GM23248 (cell line): ENCODE results near the gene PPP1R37.

ENCODE experiments used
- EZH2 ChIP-seq: fragments of 200-600 bp; sonication (generic); IDR thresholded peaks from 2 replicates; pipeline ENCODE4 v1.6.1; 2018; ENCODE audit warnings: antibody characterized with exemption, mild to moderate bottlenecking; ENCODE audit not compliant: insufficient read depth, poor library complexity, severe bottlenecking
- EZH2phosphoT487 ChIP-seq: fragments of 200-600 bp; sonication (generic); IDR thresholded peaks from 2 replicates; pipeline ENCODE4 v1.6.1; 2018; ENCODE audit warnings: antibody characterized with exemption, moderate library complexity, mild to moderate bottlenecking, low read depth; ENCODE audit not compliant: insufficient read depth

- TF ChIP-seq EZH2, result no peak
- no peak for TF ChIP-seq EZH2phosphoT487
These were observed 25.1 kb downstream of the PPP1R37 start for GRCh38 chr19:45118106-45118505.
